GM21576 (cell line): Measurements from ENCODE around the gene CDK6.
A peak's percentile ranks its signal among the peaks of the same experiment; 100 is the strongest.

ENCODE experiments used
- ATAC-seq: cut with Tn5 transposase; IDR thresholded peaks from one replicate; pipeline ENCODE4 v1.9.1; 2021; ENCODE audit warnings: mild to moderate bottlenecking, moderate library complexity; ENCODE audit not compliant: unreplicated experiment

Gene CDK6

GRCh38 chr7:92631067-92631849 is 205.1 kb downstream of the CDK6 start:
- ATAC-seq: peak; percentile 57

- no peak for ATAC-seq
Measured at GRCh38 chr7:92629779-92630178, 206.6 kb downstream of the CDK6 start.

- ATAC-seq: no peak
Measured at GRCh38 chr7:92627956-92628355, 208.4 kb downstream of the CDK6 start.

GRCh38 chr7:92626281-92626809 is 210.0 kb downstream of the CDK6 start:
- ATAC-seq: no peak

- no peak for ATAC-seq
Measured at GRCh38 chr7:92625617-92626016, 210.8 kb downstream of the CDK6 start.

- no peak for ATAC-seq
Measured at GRCh38 chr7:92624298-92624996, 211.9 kb downstream of the CDK6 start.

GRCh38 chr7:92623544-92623943 is 212.8 kb downstream of the CDK6 start:
- ATAC-seq: no peak

GRCh38 chr7:92622685-92623084 is 213.7 kb downstream of the CDK6 start:
- ATAC-seq: no peak

GRCh38 chr7:92622030-92622429 is 214.3 kb downstream of the CDK6 start:
- peak; percentile 61 for ATAC-seq

- peak; percentile 44 for ATAC-seq
Measured at GRCh38 chr7:92621561-92622023, 214.8 kb downstream of the CDK6 start.

- peak; percentile 55 for ATAC-seq
Measured at GRCh38 chr7:92621026-92621540, 215.3 kb downstream of the CDK6 start.

GRCh38 chr7:92615861-92616260 is 220.5 kb downstream of the CDK6 start:
- ATAC-seq: no peak

- no peak for ATAC-seq
Measured at GRCh38 chr7:92614660-92615174, 221.7 kb downstream of the CDK6 start.

GRCh38 chr7:92613720-92614119 is 222.7 kb downstream of the CDK6 start:
- ATAC-seq: no peak

GRCh38 chr7:92613214-92613613 is 223.2 kb downstream of the CDK6 start:
- ATAC-seq: no peak

GRCh38 chr7:92612501-92612900 is 223.9 kb downstream of the CDK6 start:
- no peak for ATAC-seq

- no peak for ATAC-seq
Measured at GRCh38 chr7:92611735-92612134, 224.6 kb downstream of the CDK6 start.

GRCh38 chr7:92609921-92610518 is 226.4 kb downstream of the CDK6 start:
- ATAC-seq: no peak

- ATAC-seq: no peak
Measured at GRCh38 chr7:92608380-92609322, 227.7 kb downstream of the CDK6 start.

- no peak for ATAC-seq
Measured at GRCh38 chr7:92606985-92607384, 229.4 kb downstream of the CDK6 start.
